ENCODE measurements around the gene LRP5. TPM values are rescaled to one million over a fixed set of nuclear protein-coding genes. Genes with fewer than 3 reads are reported as not detected.

The LRP5 gene
- total and polyA plus RNA-seq, 7 donors: 18.0 to 63.1 (median 28.9) TPM

DNA sequence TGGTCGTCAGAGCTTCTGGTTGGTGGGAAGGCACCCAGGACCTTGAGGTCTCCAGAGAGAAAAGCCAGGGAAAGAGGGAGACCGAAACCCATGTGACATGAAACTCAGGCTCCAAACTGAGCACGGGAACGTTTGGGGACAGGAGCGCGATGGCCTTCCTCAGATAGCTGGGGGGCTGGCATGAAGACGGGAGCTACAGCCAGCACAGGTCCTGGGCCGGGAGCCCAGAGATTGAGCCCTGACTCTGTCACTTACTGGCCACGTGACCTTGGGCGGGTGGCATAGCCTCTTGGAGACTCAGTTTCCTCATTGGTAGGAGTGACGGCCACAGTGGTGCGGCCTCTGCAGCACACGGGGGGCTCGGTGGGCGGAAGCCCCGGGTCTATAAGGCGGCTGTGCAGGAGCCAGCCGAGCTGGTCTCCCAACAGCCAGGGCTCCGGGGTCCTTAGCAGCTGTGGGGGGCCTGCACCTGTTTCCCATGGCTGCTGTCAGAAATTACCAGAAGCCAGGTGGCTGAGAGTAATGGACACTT lies 111.8 kb downstream of the LRP5 start:
- Histone ChIP-seq H3K36me3 (peaks cover 7 to 75% (median 46%) of the 10 kb centered on the region in 4 donors), H3K4me1 (no peaks in the 10 kb centered on the region), H3K27ac (no peak overlapping the region), H3K4me3 (no peak overlapping the region), H3K27me3 (no peaks in the 10 kb centered on the region), H3K9me3 (peaks cover 0 to 2% (median under 1%) of the 10 kb centered on the region in 4 donors)
- 90 to 93% methylated on average over 19 of the region's 19 CpGs for WGBS, 2 donors
- intact Hi-C loops (cut with DNase I): no loop called here
- TF ChIP-seq EP300 (IDR thresholded peaks at IDR 0.05) (no peak), POLR2A (IDR thresholded peaks at IDR 0.05) (no peak), POLR2AphosphoS5 (IDR thresholded peaks at IDR 0.05) (no peak)
- TF ChIP-seq, protein P1, sequence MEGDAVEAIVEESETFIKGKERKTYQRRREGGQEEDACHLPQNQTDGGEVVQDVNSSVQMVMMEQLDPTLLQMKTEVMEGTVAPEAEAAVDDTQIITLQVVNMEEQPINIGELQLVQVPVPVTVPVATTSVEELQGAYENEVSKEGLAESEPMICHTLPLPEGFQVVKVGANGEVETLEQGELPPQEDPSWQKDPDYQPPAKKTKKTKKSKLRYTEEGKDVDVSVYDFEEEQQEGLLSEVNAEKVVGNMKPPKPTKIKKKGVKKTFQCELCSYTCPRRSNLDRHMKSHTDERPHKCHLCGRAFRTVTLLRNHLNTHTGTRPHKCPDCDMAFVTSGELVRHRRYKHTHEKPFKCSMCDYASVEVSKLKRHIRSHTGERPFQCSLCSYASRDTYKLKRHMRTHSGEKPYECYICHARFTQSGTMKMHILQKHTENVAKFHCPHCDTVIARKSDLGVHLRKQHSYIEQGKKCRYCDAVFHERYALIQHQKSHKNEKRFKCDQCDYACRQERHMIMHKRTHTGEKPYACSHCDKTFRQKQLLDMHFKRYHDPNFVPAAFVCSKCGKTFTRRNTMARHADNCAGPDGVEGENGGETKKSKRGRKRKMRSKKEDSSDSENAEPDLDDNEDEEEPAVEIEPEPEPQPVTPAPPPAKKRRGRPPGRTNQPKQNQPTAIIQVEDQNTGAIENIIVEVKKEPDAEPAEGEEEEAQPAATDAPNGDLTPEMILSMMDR (IDR thresholded peaks at IDR 0.05): no peak
- DNase-seq: no peak

DNA sequence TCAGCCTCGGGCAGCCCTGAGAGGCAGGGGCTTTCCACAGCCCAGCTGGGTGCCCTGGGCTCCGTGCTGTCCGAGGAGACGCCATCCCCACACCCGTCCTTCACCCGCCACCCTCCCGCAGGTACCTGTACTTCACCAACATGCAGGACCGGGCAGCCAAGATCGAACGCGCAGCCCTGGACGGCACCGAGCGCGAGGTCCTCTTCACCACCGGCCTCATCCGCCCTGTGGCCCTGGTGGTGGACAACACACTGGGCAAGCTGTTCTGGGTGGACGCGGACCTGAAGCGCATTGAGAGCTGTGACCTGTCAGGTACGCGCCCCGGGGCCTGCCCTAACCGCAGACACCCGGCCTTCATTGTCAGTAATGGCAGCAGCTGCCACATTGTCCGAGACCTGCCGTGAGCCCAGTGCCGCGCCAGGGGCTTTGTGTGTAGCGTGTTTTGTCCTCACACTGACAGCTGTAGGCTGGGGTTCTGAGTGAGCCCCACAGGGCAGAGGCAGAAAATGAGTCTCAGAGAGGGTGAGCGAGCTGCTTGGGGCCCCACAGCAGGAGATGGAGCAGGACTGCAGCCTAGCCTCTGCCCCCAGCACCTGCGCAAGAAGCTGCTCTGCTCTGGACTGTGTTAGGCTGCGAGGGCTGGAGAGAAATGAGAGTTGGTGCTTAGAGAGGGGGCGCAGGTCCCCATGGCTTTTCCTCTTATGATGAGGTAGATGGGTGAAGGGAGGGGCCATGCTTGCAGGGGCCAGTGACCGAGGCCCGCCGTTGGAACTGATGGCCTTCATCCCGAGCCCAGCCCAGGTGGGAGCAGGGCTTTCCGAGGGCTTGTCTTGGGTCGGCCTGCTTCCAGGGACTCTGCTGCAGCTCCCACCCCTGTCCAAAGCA lies 112.8 kb downstream of the LRP5 start:
- no peak for DNase-seq
- H3K4me3 ChIP-seq: no peak overlapping the region
- 95 to 96% methylated on average over 40 of the region's 40 CpGs for WGBS, 2 donors
- intact Hi-C loops (cut with DNase I): no loop called here
- no peak overlapping the region for H3K27ac ChIP-seq
- TF ChIP-seq, protein P1 (IDR thresholded peaks at IDR 0.05): no peak
- TF ChIP-seq POLR2A (IDR thresholded peaks at IDR 0.05) (no peak), EP300 (IDR thresholded peaks at IDR 0.05) (no peak), POLR2AphosphoS5 (IDR thresholded peaks at IDR 0.05) (no peak)
- H3K36me3 ChIP-seq: peaks cover 16 to 83% (median 56%) of the 10 kb centered on the region in 4 donors
- no peaks in the 10 kb centered on the region for H3K4me1 ChIP-seq
- H3K27me3 ChIP-seq: no peaks in the 10 kb centered on the region
- peaks cover 0 to 6% (median 1%) of the 10 kb centered on the region in 4 donors for H3K9me3 ChIP-seq

DNA sequence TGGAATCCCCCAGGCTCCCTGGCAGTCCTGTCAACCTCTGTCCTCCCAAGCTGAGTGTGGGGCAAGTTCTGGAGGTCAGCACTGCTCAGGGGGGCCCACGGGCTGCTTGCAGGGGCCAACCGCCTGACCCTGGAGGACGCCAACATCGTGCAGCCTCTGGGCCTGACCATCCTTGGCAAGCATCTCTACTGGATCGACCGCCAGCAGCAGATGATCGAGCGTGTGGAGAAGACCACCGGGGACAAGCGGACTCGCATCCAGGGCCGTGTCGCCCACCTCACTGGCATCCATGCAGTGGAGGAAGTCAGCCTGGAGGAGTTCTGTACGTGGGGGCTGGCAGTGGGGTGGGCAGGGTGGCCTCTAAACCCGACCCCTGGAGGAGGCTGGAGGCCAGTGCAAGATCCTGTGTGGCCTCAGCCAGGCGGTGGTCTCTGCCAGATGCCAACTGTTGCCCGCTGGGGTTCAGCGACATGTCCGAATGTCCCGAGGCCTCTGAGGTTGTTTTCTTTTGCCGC lies 113.5 kb downstream of the LRP5 start:
- Histone ChIP-seq H3K4me3 (no peak overlapping the region), H3K27me3 (no peaks in the 10 kb centered on the region), H3K36me3 (peaks cover 16 to 83% (median 61%) of the 10 kb centered on the region in 4 donors), H3K4me1 (no peaks in the 10 kb centered on the region), H3K27ac (no peak overlapping the region), H3K9me3 (peaks cover 0 to 6% (median 1%) of the 10 kb centered on the region in 4 donors)
- intact Hi-C loops (cut with DNase I): no loop called here
- TF ChIP-seq POLR2AphosphoS5 (IDR thresholded peaks at IDR 0.05): no peak
- TF ChIP-seq, protein P1 (IDR thresholded peaks at IDR 0.05): no peak
- TF ChIP-seq EP300 (IDR thresholded peaks at IDR 0.05): no peak
- no peak for TF ChIP-seq POLR2A (IDR thresholded peaks at IDR 0.05)
- WGBS, 2 donors: 96% methylated on average over 21 of the region's 21 CpGs
- no peak for DNase-seq

DNA sequence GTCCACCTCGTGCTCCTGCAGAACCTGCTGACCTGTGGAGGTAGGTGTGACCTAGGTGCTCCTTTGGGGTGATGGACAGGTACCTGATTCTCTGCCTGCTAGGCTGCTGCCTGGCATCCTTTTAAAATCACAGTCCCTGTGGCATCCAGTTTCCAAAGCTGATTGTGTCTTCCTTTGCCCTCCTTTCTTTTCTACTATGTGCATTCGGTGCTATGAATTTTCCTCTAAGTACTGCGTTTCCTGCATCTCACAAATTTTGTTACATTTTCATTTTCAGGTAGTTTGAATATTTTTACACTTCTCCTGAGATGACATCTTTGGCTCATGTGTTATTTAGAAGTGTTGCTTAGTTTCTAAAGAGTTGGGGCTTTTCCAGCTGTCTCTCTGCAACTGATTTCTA lies 117.3 kb downstream of the LRP5 start:
- peaks cover 11 to 96% (median 62%) of the 10 kb centered on the region in 4 donors for H3K36me3 ChIP-seq
- WGBS, 2 donors: 95% methylated on average over 3 of the region's 3 CpGs
- H3K4me3 ChIP-seq: no peak overlapping the region
- H3K27ac ChIP-seq: no peak overlapping the region
- peaks cover 0 to 6% (median 1%) of the 10 kb centered on the region in 4 donors for H3K9me3 ChIP-seq
- intact Hi-C loops (cut with DNase I): no loop called here
- no peaks in the 10 kb centered on the region for H3K4me1 ChIP-seq
- no peak for TF ChIP-seq POLR2AphosphoS5 (IDR thresholded peaks at IDR 0.05)
- no peak for TF ChIP-seq EP300 (IDR thresholded peaks at IDR 0.05)
- TF ChIP-seq POLR2A (IDR thresholded peaks at IDR 0.05): no peak
- TF ChIP-seq, protein P1 (IDR thresholded peaks at IDR 0.05): no peak
- H3K27me3 ChIP-seq: no peaks in the 10 kb centered on the region
- DNase-seq: no peak
